ENCODE data around the gene PAK1IP1.

GRCh38 chr6:10742251-10742650 lies 47.5 kb downstream of the PAK1IP1 start:
- TF ChIP-seq CTCF (IDR thresholded peaks at IDR 0.05; ENCODE audit: low read depth, low read length, poor library complexity, severe bottlenecking) (no peak), EZH2phosphoT487 (IDR thresholded peaks at IDR 0.05; ENCODE audit: borderline replicate concordance, low read length) (no peak)
